Central memory CD8-positive, alpha-beta T cell (primary cell): ENCODE measurements around the gene PCDHB6.
"Not testable (repeated sequence)": the region's sequence is repeated elsewhere in the genome, so short reads cannot be mapped to it uniquely, and the experiment has no call there.

Source experiments
- ATAC-seq: fragments of 150-1000 bp; cut with Tn5 transposase; replicated peaks from 2 replicates; pipeline ENCODE4 v1.10.0; 2022; ENCODE audit warnings: mild to moderate bottlenecking, moderate FRiP score, moderate number of reproducible peaks; ENCODE audit not compliant: poor library complexity, severe bottlenecking; ENCODE audit errors: extremely low read depth
- DNase-seq, 2 donors: peaks; one replicate each; pipeline ENCODE4 v3.0.0; 2021; ENCODE audit warnings: low spot score in 2 of 2
- H3K27ac Mint-ChIP-seq: one replicate; pipeline ENCODE4 v1.8.0; 2022; ENCODE audit warnings: low read depth, mild to moderate bottlenecking, moderate library complexity, mixed read lengths
- H3K27me3 Mint-ChIP-seq: one replicate; pipeline ENCODE4 v1.8.0; 2022; ENCODE audit warnings: mixed read lengths
- H3K36me3 Mint-ChIP-seq: one replicate; pipeline ENCODE4 v1.8.0; 2022; ENCODE audit warnings: mild to moderate bottlenecking, moderate library complexity, mixed read lengths; ENCODE audit not compliant: insufficient read depth
- H3K4me1 Mint-ChIP-seq: one replicate; pipeline ENCODE4 v1.8.0; 2022; ENCODE audit warnings: mixed read lengths
- H3K4me3 Mint-ChIP-seq: one replicate; pipeline ENCODE4 v1.8.0; 2022; ENCODE audit warnings: mild to moderate bottlenecking, moderate library complexity, mixed read lengths
- H3K9me3 Mint-ChIP-seq: one replicate; pipeline ENCODE4 v1.8.0; 2022; ENCODE audit warnings: mixed read lengths

PCDHB6 gene

DNA sequence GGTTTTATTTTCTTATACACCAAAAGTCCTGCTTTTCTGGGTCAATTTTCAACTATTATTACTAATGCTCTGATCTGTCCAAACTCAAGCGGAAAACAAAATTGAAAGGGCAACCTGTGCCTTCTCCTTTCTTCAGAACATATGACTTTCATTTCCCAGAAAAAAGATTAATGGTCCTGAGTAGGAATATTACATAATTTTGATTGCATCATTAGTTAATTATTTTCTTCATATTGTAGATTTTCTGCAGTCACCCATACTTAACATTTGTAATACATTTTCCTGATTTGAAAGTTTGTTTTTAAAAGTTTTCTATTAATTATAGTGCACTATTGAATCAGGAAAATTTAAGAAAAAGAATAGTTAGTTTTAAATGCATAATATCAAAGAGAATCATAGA lies 26.1 kb downstream of the PCDHB6 start:
- DNase-seq (no peak), ATAC-seq (no peak)
- H3K4me1 Mint-ChIP-seq: no peaks in the 10 kb centered on the region
- H3K9me3 Mint-ChIP-seq: no peaks in the 10 kb centered on the region
- H3K27ac Mint-ChIP-seq: no peak overlapping the region
- peaks cover 2% of the 10 kb centered on the region for H3K36me3 Mint-ChIP-seq
- peaks cover 27% of the 10 kb centered on the region for H3K27me3 Mint-ChIP-seq
- H3K4me3 Mint-ChIP-seq: no peak overlapping the region

DNA sequence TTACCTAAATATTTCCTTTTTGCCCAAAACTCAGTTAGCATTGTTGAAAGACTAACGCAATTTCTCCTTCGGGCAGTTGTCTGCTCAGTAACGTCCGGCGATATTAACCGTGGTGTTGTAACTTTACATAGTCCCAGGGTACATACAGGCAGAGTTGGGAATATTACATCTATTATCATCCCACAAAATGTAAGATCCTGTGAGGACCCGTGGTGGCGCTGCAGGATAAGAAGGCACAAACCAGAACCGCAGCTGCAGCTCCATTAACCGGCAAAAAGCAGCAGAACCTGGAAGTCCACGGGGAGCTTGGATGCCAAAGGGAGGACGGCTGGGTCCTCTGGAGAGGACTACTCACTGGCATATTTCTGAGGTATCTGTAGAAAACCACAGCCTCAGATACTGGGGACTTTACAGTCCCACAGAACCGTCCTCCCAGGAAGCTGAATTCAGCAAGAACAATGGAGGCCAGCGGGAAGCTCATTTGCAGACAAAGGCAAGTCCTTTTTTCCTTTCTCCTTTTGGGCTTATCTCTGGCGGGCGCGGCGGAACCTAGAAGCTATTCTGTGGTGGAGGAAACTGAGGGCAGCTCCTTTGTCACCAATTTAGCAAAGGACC lies 27.8 kb downstream of the PCDHB6 start, which contains the start of gene PCDHB8:
PCDHB8 (plus strand) TSS at position 214 of the 615 bp plus-strand sequence; CDS start at position 459, 245 bp downstream.
- peaks cover 34% of the 10 kb centered on the region for H3K27me3 Mint-ChIP-seq
- DNase-seq, ATAC-seq, H3K9me3 Mint-ChIP-seq, H3K36me3 Mint-ChIP-seq, H3K4me3 Mint-ChIP-seq, H3K27ac Mint-ChIP-seq, H3K4me1 Mint-ChIP-seq: not testable (repeated sequence)

DNA sequence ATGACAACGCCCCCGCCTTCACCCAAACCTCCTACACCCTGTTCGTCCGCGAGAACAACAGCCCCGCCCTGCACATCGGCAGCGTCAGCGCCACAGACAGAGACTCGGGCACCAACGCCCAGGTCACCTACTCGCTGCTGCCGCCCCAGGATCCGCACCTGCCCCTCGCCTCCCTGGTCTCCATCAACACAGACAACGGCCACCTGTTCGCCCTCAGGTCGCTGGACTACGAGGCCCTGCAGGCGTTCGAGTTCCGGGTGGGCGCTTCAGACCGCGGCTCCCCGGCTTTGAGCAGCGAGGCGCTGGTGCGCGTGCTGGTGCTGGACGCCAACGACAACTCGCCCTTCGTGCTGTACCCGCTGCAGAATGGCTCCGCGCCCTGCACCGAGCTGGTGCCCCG lies 29.5 kb downstream of the PCDHB6 start:
- H3K4me3 Mint-ChIP-seq, H3K27ac Mint-ChIP-seq, H3K36me3 Mint-ChIP-seq, H3K9me3 Mint-ChIP-seq, ATAC-seq, DNase-seq, H3K4me1 Mint-ChIP-seq: not testable (repeated sequence)
- H3K27me3 Mint-ChIP-seq: peaks cover 33% of the 10 kb centered on the region

DNA sequence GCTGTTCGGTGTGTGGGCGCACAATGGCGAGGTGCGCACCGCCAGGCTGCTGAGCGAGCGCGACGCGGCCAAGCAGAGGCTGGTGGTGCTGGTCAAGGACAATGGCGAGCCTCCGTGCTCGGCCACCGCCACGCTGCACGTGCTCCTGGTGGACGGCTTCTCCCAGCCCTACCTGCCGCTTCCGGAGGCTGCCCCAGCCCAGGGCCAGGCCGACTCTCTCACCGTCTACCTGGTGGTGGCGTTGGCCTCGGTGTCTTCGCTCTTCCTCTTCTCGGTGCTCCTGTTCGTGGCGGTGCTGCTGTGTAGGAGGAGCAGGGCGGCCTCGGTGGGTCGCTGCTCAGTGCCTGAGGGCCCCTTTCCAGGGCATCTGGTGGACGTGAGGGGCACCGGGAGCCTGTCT lies 30.0 kb downstream of the PCDHB6 start:
- H3K9me3 Mint-ChIP-seq, H3K27ac Mint-ChIP-seq, ATAC-seq, DNase-seq, H3K36me3 Mint-ChIP-seq, H3K4me1 Mint-ChIP-seq, H3K4me3 Mint-ChIP-seq: not testable (repeated sequence)
- peaks cover 38% of the 10 kb centered on the region for H3K27me3 Mint-ChIP-seq

DNA sequence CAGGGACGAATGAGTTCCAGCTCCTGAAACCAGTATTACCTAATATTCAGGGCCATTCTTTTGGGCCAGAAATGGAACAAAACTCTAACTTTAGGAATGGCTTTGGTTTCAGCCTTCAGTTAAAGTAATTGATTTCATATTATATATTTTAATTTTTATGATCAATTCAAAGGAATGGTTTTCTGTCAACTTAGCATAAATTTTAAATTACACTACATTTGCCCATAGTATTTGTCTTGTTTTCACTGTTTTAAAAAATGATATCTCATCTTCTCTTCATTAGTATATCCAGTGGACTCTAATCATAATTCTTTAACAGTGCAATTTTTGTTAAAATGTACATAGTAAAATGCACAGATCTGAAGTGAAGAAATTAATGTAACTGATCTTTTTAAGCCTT lies 30.5 kb downstream of the PCDHB6 start:
- H3K27me3 Mint-ChIP-seq: peaks cover 43% of the 10 kb centered on the region
- no peak overlapping the region for H3K27ac Mint-ChIP-seq
- no peaks in the 10 kb centered on the region for H3K9me3 Mint-ChIP-seq
- H3K36me3 Mint-ChIP-seq: peaks cover 2% of the 10 kb centered on the region
- no peaks in the 10 kb centered on the region for H3K4me1 Mint-ChIP-seq
- ATAC-seq (no peak), DNase-seq (no peak)
- H3K4me3 Mint-ChIP-seq: no peak overlapping the region

DNA sequence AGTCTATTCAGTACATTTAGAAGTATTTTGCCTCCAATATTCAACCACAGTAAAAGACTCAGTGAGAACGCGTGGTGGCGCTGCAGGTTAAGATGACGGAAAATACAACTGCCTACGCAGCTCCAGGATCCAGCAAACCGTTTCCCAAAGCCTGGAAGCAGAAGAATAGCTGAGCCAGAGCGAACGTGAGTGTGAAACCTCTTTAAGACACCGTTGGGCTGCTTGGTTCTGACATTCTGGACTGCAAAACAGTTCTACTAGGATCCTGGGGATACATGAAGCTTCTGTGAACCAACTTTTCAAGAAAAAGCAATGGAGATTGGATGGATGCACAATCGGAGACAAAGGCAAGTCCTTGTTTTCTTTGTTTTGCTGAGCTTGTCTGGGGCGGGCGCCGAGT lies 32.4 kb downstream of the PCDHB6 start, which contains the start of gene PCDHB16:
PCDHB16 (plus strand) TSS at position 140 of the 400 bp plus-strand sequence; CDS start at position 313, 173 bp downstream.
- Mint-ChIP-seq H3K27me3 (peaks cover 57% of the 10 kb centered on the region), H3K4me3 (no peak within 1 kb of the TSS), H3K9me3 (peaks cover 5% of the 10 kb centered on the region), H3K4me1 (peaks cover 6% of the 10 kb centered on the region), H3K27ac (no peak within 1 kb of the TSS), H3K36me3 (peaks cover 2% of the 10 kb centered on the region)
- no peak for DNase-seq
- no peak for ATAC-seq

DNA sequence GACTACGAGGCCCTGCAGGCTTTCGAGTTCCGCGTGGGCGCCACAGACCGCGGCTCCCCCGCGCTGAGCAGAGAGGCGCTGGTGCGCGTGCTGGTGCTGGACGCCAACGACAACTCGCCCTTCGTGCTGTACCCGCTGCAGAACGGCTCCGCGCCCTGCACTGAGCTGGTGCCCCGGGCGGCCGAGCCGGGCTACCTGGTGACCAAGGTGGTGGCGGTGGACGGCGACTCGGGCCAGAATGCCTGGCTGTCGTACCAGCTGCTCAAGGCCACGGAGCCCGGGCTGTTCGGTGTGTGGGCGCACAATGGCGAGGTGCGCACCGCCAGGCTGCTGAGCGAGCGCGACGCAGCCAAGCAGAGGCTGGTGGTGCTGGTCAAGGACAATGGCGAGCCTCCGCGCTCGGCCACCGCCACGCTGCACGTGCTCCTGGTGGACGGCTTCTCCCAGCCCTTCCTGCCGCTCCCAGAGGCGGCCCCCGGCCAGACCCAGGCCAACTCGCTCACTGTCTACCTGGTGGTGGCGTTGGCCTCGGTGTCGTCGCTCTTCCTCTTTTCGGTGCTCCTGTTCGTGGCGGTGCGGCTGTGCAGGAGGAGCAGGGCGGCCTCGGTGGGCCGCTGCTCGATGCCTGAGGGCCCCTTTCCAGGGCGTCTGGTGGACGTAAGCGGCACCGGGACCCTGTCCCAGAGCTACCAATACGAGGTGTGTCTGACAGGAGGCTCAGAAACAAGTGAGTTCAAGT lies 34.4 kb downstream of the PCDHB6 start:
- H3K36me3 Mint-ChIP-seq, H3K4me3 Mint-ChIP-seq, ATAC-seq, H3K9me3 Mint-ChIP-seq, DNase-seq, H3K27ac Mint-ChIP-seq: not testable (repeated sequence)
- Mint-ChIP-seq H3K4me1 (peaks cover 12% of the 10 kb centered on the region), H3K27me3 (peaks cover 72% of the 10 kb centered on the region)

DNA sequence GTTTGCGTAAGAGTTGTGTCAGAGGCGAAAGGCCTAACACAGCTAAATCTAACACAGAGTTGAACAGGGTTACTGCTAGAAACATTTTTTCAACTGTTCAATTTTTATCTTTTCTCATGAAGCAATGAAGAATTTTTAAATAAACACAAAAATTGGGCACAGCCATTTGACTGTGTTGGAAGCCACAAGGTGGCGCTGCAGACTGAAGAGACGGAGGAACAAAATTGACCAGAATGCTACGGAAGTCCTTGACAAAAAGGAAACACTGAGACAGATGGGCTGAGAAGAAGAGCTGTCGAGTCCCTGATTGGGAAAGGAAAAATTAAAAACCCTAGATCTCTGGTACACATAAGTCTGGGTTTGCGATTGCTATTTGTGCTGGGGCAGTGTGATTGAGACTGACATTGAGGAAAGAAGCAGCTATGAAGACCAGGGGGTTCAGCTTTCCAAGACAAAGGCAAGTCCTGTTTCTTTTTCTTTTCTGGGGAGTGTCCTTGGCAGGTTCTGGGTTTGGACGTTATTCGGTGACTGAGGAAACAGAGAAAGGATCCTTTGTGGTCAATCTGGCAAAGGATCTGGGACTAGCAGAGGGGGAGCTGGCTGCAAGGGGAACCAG lies 37.1 kb downstream of the PCDHB6 start, which contains the start of gene PCDHB9:
PCDHB9 (plus strand) TSS at position 265 of the 616 bp plus-strand sequence; CDS start at position 423, 158 bp downstream.
- DNase-seq: no peak
- Mint-ChIP-seq H3K9me3 (peaks cover 5% of the 10 kb centered on the region), H3K27ac (no peak within 1 kb of the TSS), H3K4me1 (peaks cover 12% of the 10 kb centered on the region), H3K36me3 (peaks cover 4% of the 10 kb centered on the region), H3K27me3 (peaks cover 82% of the 10 kb centered on the region), H3K4me3 (peak within 1 kb of the TSS; percentile 53)
- no peak for ATAC-seq

DNA sequence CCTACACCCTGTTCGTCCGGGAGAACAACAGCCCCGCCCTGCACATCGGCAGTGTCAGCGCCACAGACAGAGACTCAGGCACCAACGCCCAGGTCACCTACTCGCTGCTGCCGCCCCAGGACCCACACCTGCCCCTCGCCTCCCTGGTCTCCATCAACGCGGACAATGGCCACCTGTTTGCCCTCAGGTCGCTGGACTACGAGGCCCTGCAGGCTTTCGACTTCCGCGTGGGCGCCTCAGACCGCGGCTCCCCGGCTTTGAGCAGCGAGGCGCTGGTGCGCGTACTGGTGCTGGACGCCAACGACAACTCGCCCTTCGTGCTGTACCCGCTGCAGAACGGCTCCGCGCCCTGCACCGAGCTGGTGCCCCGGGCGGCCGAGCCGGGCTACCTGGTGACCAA lies 38.8 kb downstream of the PCDHB6 start:
- not testable (repeated sequence) for H3K36me3 Mint-ChIP-seq, H3K9me3 Mint-ChIP-seq
- H3K27me3 Mint-ChIP-seq: peaks cover 81% of the 10 kb centered on the region

DNA sequence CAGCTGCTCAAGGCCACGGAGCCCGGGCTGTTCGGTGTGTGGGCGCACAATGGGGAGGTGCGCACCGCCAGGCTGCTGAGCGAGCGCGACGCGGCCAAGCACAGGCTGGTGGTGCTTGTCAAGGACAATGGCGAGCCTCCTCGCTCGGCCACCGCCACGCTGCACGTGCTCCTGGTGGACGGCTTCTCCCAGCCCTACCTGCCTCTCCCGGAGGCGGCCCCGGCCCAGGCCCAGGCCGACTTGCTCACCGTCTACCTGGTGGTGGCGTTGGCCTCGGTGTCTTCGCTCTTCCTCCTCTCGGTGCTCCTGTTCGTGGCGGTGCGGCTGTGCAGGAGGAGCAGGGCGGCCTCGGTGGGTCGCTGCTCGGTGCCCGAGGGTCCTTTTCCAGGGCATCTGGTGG lies 39.3 kb downstream of the PCDHB6 start:
- H3K9me3 Mint-ChIP-seq, H3K27ac Mint-ChIP-seq, ATAC-seq, H3K4me3 Mint-ChIP-seq, DNase-seq, H3K36me3 Mint-ChIP-seq: not testable (repeated sequence)
- H3K27me3 Mint-ChIP-seq: peaks cover 80% of the 10 kb centered on the region
- peaks cover 12% of the 10 kb centered on the region for H3K4me1 Mint-ChIP-seq

More for the DNA sequence above, 38.8 kb downstream of the PCDHB6 start:
- peaks cover 12% of the 10 kb centered on the region for H3K4me1 Mint-ChIP-seq
- H3K27ac Mint-ChIP-seq, H3K4me3 Mint-ChIP-seq, DNase-seq, ATAC-seq: not testable (repeated sequence)

DNA sequence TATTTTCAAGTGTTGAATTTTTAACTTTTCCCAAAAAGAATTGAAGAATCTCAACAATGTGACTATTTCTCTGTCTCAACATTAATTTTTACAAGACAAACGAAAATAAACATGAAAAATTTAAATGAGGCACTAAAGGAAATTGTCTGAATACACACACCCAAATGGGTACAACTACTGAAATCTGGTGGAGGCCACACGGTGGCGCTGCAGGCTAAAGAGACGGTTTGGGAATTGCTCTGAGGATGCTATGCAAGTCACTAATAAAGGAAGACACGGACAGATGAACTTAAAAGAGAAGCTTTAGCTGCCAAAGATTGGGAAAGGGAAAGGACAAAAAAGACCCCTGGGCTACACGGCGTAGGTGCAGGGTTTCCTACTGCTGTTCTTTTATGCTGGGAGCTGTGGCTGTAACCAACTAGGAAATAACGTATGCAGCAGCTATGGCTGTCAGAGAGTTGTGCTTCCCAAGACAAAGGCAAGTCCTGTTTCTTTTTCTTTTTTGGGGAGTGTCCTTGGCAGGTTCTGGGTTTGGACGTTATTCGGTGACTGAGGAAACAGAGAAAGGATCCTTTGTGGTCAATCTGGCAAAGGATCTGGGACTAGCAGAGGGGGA lies 42.4 kb downstream of the PCDHB6 start, which contains the start of gene PCDHB10:
PCDHB10 (plus strand) TSS at position 244 of the 616 bp plus-strand sequence; CDS start at position 444, 200 bp downstream.
- H3K9me3 Mint-ChIP-seq: peaks cover 10% of the 10 kb centered on the region
- no peak within 1 kb of the TSS for H3K27ac Mint-ChIP-seq
- H3K36me3 Mint-ChIP-seq: peaks cover 2% of the 10 kb centered on the region
- ATAC-seq: no peak
- no peak for DNase-seq
- no peak within 1 kb of the TSS for H3K4me3 Mint-ChIP-seq
- H3K27me3 Mint-ChIP-seq: peaks cover 67% of the 10 kb centered on the region
- peaks cover 6% of the 10 kb centered on the region for H3K4me1 Mint-ChIP-seq

DNA sequence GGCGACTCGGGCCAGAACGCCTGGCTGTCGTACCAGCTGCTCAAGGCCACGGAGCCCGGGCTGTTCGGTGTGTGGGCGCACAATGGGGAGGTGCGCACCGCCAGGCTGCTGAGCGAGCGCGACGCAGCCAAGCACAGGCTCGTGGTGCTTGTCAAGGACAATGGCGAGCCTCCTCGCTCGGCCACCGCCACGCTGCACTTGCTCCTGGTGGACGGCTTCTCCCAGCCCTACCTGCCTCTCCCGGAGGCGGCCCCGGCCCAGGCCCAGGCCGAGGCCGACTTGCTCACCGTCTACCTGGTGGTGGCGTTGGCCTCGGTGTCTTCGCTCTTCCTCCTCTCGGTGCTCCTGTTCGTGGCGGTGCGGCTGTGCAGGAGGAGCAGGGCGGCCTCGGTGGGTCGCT lies 44.5 kb downstream of the PCDHB6 start:
- DNase-seq, H3K4me3 Mint-ChIP-seq, H3K4me1 Mint-ChIP-seq, H3K36me3 Mint-ChIP-seq, ATAC-seq, H3K27ac Mint-ChIP-seq: not testable (repeated sequence)
- Mint-ChIP-seq H3K9me3 (peaks cover 22% of the 10 kb centered on the region), H3K27me3 (peaks cover 74% of the 10 kb centered on the region)
